ENCODE results near the gene LRRK1. TPM values are rescaled to one million over a fixed set of nuclear protein-coding genes. Genes with fewer than 3 reads are reported as not detected.

LRRK1 gene
- total RNA-seq, 1 experiment from 2014 or later = 7.6 TPM

- ATAC-seq (no peak), DNase-seq (ENCODE audit: low spot score) (no peak)
- POLR2A ChIA-PET = no interaction called here
- CTCF ChIA-PET = interaction anchor here (1.1 to 2.4 kb wide), 3 partner anchors 22 to 103 kb away, joined by 3 to 8 read pairs (median 5); no protein-coding TSS in a partner anchor
- TF ChIP-seq, protein P1, sequence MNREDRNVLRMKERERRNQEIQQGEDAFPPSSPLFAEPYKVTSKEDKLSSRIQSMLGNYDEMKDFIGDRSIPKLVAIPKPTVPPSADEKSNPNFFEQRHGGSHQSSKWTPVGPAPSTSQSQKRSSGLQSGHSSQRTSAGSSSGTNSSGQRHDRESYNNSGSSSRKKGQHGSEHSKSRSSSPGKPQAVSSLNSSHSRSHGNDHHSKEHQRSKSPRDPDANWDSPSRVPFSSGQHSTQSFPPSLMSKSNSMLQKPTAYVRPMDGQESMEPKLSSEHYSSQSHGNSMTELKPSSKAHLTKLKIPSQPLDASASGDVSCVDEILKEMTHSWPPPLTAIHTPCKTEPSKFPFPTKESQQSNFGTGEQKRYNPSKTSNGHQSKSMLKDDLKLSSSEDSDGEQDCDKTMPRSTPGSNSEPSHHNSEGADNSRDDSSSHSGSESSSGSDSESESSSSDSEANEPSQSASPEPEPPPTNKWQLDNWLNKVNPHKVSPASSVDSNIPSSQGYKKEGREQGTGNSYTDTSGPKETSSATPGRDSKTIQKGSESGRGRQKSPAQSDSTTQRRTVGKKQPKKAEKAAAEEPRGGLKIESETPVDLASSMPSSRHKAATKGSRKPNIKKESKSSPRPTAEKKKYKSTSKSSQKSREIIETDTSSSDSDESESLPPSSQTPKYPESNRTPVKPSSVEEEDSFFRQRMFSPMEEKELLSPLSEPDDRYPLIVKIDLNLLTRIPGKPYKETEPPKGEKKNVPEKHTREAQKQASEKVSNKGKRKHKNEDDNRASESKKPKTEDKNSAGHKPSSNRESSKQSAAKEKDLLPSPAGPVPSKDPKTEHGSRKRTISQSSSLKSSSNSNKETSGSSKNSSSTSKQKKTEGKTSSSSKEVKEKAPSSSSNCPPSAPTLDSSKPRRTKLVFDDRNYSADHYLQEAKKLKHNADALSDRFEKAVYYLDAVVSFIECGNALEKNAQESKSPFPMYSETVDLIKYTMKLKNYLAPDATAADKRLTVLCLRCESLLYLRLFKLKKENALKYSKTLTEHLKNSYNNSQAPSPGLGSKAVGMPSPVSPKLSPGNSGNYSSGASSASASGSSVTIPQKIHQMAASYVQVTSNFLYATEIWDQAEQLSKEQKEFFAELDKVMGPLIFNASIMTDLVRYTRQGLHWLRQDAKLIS (CRISPR knock-in tag; IDR thresholded peaks at IDR 0.05; ENCODE audit: borderline replicate concordance) = no peak
- no peak for TF ChIP-seq ZNF423 (CRISPR knock-in tag; IDR thresholded peaks at IDR 0.05)
- no peak for TF ChIP-seq E2F5 (CRISPR knock-in tag; IDR thresholded peaks at IDR 0.05)
- H3K4me3 Mint-ChIP-seq = no peak overlapping the region
- H3K9me3 Mint-ChIP-seq = peaks cover 3% of the 10 kb centered on the region; the same call in 1 of the 2 replicates
- no peak overlapping the region; the same call in 1 of the 2 replicates for H3K27ac Mint-ChIP-seq
- H3K4me1 Mint-ChIP-seq = peaks cover 9% of the 10 kb centered on the region
- no peaks in the 10 kb centered on the region; the same call in 1 of the 2 replicates for H3K36me3 Mint-ChIP-seq
- H3K27me3 Mint-ChIP-seq (ENCODE audit: low read depth) = no peaks in the 10 kb centered on the region
Observed at GRCh38 chr15:101110681-101111569, 191.8 kb downstream of the LRRK1 start.

- Mint-ChIP-seq H3K4me3 (no peak overlapping the region), H3K9me3 (peaks cover 3% of the 10 kb centered on the region; the same call in 1 of the 2 replicates), H3K27me3 (ENCODE audit: low read depth) (no peaks in the 10 kb centered on the region), H3K4me1 (peaks cover 10% of the 10 kb centered on the region), H3K36me3 (no peaks in the 10 kb centered on the region; the same call in 1 of the 2 replicates), H3K27ac (no peak overlapping the region; the same call in 1 of the 2 replicates)
- ChIA-PET POLR2A (no interaction called here), CTCF (interaction anchor here (1.1 to 2.4 kb wide), 3 partner anchors 23 to 104 kb away, joined by 3 to 8 read pairs (median 5); no protein-coding TSS in a partner anchor)
- ATAC-seq (no peak), DNase-seq (ENCODE audit: low spot score) (no peak)
- no peak for TF ChIP-seq ZNF396 (CRISPR knock-in tag; IDR thresholded peaks at IDR 0.05; ENCODE audit: borderline replicate concordance)
- TF ChIP-seq ETV6 (CRISPR knock-in tag; IDR thresholded peaks at IDR 0.05) = no peak
- no peak for TF ChIP-seq CREM (CRISPR knock-in tag; IDR thresholded peaks at IDR 0.05)
- no peak for TF ChIP-seq JAZF1 (CRISPR knock-in tag; IDR thresholded peaks at IDR 0.05)
- no peak for TF ChIP-seq TEAD4 (CRISPR knock-in tag; IDR thresholded peaks at IDR 0.05)
- TF ChIP-seq, protein P2, sequence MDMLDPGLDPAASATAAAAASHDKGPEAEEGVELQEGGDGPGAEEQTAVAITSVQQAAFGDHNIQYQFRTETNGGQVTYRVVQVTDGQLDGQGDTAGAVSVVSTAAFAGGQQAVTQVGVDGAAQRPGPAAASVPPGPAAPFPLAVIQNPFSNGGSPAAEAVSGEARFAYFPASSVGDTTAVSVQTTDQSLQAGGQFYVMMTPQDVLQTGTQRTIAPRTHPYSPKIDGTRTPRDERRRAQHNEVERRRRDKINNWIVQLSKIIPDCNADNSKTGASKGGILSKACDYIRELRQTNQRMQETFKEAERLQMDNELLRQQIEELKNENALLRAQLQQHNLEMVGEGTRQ (CRISPR knock-in tag; IDR thresholded peaks at IDR 0.05) = no peak
- TF ChIP-seq CBFB (CRISPR knock-in tag; IDR thresholded peaks at IDR 0.05; ENCODE audit: low read depth) = no peak
- TF ChIP-seq E2F5 (CRISPR knock-in tag; IDR thresholded peaks at IDR 0.05) = no peak
- TF ChIP-seq TEAD1 (CRISPR knock-in tag; IDR thresholded peaks at IDR 0.05) = no peak
- TF ChIP-seq, protein P3, sequence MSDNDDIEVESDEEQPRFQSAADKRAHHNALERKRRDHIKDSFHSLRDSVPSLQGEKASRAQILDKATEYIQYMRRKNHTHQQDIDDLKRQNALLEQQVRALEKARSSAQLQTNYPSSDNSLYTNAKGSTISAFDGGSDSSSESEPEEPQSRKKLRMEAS (CRISPR knock-in tag; IDR thresholded peaks at IDR 0.05) = no peak
- TF ChIP-seq PRRX2 (CRISPR knock-in tag; IDR thresholded peaks at IDR 0.05) = no peak
- no peak for TF ChIP-seq NFYB (CRISPR knock-in tag; conservative IDR thresholded peaks at IDR 0.05; ENCODE audit: low read depth)
- TF ChIP-seq RORB (CRISPR knock-in tag; IDR thresholded peaks at IDR 0.05) = no peak
- TF ChIP-seq HMGXB4 (CRISPR knock-in tag; IDR thresholded peaks at IDR 0.05) = no peak
- TF ChIP-seq NFE2L1 (CRISPR knock-in tag; IDR thresholded peaks at IDR 0.05) = no peak
- no peak for TF ChIP-seq GRHL2 (CRISPR knock-in tag; IDR thresholded peaks at IDR 0.05; ENCODE audit: insufficient replicate concordance, severe bottlenecking)
- TF ChIP-seq, protein P4, sequence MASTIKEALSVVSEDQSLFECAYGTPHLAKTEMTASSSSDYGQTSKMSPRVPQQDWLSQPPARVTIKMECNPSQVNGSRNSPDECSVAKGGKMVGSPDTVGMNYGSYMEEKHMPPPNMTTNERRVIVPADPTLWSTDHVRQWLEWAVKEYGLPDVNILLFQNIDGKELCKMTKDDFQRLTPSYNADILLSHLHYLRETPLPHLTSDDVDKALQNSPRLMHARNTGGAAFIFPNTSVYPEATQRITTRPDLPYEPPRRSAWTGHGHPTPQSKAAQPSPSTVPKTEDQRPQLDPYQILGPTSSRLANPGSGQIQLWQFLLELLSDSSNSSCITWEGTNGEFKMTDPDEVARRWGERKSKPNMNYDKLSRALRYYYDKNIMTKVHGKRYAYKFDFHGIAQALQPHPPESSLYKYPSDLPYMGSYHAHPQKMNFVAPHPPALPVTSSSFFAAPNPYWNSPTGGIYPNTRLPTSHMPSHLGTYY (CRISPR knock-in tag; IDR thresholded peaks at IDR 0.05) = no peak
- TF ChIP-seq NR1H2 (CRISPR knock-in tag; IDR thresholded peaks at IDR 0.05) = no peak
Observed at GRCh38 chr15:101111570-101112262, 192.6 kb downstream of the LRRK1 start.

Measured in WTC11 (cell line).